22Rv1 (cell line): ENCODE measurements around the gene NOXA1.
A peak's percentile ranks its signal among the peaks of the same experiment; 100 is the strongest.

ENCODE experiments used
- H3K27ac ChIP-seq: fragments of 450-650 bp; 2 replicates; pipeline ENCODE4 v1.5.1; 2017
- CTCF ChIP-seq: fragments of 450-650 bp; IDR thresholded peaks from 2 replicates; pipeline ENCODE4 v1.5.1; 2017; ENCODE audit warnings: mild to moderate bottlenecking
- ZFX ChIP-seq: fragments of 450-650 bp; IDR thresholded peaks from 2 replicates; pipeline ENCODE4 v1.6.1; 2017; ENCODE audit warnings: antibody characterized with exemption, borderline replicate concordance

Gene NOXA1

DNA sequence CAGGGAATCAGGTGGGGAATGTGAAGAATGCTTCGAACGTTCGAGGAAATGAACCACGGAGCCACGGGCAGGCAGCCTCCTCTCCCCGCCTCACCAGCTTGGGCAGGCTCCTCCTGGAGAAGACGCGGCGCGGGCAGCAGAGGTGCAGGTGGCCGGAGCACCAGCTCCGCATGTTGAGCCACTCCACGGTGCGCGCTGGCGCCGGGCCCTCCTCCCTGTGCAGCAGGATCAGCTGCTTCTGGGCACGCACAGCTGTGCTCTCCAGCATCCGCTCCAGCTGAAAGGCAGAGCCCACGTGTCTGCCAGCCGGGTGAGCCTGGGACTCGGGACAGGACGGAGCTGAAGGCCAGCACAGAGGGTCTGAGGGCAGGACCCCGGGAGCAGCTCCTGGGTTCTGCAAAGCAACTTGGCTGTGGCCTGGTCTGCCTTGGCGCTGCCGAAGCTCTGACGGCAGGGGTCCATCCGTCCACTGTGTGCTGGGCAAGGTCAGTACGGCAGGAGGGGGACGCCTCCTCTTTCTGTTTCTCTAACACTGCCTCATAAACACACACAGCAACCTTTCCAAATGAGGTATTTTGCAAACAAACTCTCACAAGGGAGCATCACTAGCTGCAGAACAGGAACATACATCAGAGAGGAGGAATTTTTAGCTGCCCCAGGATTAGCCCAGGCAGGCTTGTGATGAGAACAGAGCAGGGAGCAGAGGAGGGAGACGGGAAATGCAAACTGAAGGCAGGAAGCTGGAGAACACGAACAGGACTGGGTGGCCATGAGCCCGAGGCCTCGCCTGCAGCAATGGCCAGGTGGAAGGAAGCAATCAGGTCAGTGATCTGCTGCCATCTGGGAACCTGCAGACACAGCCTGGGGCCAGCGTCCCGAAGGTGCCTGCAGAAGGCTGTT lies 56.0 kb downstream of the NOXA1 start:
- no peak for TF ChIP-seq ZFX
- TF ChIP-seq CTCF, result no peak
- no peak overlapping the region for H3K27ac ChIP-seq

GRCh38 chr9:137479892-137480685 lies 56.9 kb downstream of the NOXA1 start:
- no peak overlapping the region for H3K27ac ChIP-seq
- no peak for TF ChIP-seq CTCF
- TF ChIP-seq ZFX, result no peak

DNA sequence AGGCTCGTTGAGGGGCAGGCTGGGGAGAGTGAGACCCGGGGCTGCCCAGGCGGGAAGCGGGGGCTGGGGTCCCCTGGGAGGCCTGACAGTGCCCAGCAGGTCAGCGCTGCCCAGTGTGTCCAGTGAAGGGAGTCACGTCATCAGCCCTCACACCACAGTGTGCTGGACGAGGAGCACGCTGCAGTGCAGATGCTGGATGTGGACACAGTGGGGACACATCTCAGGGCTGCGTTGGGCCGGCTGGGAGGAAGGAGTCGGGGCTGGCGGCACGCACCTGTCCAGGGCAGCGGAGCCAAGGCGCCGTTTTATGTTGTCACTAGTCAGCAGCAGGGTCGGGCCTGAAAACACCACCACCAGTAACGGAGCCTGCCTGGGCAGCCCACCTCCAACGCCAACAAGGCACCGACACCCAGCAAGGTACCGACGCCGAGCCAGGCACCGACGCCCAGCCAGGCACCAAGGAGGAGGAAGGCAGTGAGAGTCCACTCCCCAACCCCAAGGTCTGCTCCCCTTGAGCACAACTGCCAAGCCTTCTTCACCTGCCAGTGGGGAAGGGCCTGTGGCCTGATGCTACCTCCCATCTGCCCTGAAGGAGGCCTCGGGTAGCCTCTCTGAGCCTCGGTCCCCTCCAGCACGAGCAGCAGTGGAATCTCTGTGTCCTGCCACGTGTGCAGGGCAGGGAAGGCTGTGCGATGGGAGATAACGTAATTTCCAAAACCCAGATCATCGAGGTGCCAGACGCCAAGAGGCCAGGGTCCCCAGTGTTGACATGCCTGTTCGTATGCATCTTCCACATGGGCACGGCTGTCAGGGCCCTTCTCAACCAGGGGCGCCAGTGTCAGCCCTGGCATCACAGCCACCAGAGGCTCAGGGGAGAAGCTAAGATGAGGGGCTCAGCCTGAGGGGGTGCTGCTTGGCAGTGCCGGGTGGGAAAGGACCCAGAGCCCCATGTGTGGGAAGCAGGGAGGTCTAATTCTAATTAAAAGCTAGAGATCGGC lies 57.8 kb downstream of the NOXA1 start:
- peak overlapping the region; percentile 84 for H3K27ac ChIP-seq

GRCh38 chr9:137482094-137482781 lies 59.0 kb downstream of the NOXA1 start:
- H3K27ac ChIP-seq, result peak overlapping the region; percentile 84
- TF ChIP-seq ZFX, result no peak

More for the DNA sequence above, 57.8 kb downstream of the NOXA1 start:
- TF ChIP-seq CTCF (no peak), ZFX (no peak)
